ENCODE results near the gene VPS36. TPM values are rescaled to one million over a fixed set of nuclear protein-coding genes. Genes with fewer than 3 reads are reported as not detected.
A peak's percentile ranks its signal among the peaks of the same experiment; 100 is the strongest.

VPS36 gene
- total and polyA plus RNA-seq, 10 of the 15 experiments (the other 5 are each of a cell fraction or from before 2014, with no cell fraction given): 10.3 to 29.0 (median 23.9) TPM

- TF ChIP-seq SIX5 (IDR thresholded peaks at IDR 0.05; ENCODE audit: low read depth, low read length, severe bottlenecking) (no peak), EGR1 (IDR thresholded peaks at IDR 0.05; ENCODE audit: borderline replicate concordance in 1 of 2, low read depth in 2 of 2, low read length in 2 of 2) (peak in 1 of 2 experiments; percentile 7; a peak in 1 of 3 replicates), E4F1 (IDR thresholded peaks at IDR 0.05; ENCODE audit: borderline replicate concordance, partially characterized antibody) (no peak), SRF (IDR thresholded peaks at IDR 0.05; ENCODE audit: low read depth in 2 of 2, low read length in 2 of 2) (no peak), HDGF (IDR thresholded peaks at IDR 0.05) (0 out of 2 replicates have a peak, but pooled peaks have one; percentile 26), MYB (IDR thresholded peaks at IDR 0.05; ENCODE audit: borderline replicate concordance, low read depth, low read length) (no peak), FOXK2 (IDR thresholded peaks at IDR 0.05) (peak; percentile 93), NFYA (IDR thresholded peaks at IDR 0.05; ENCODE audit: borderline replicate concordance, low read depth, low read length) (peak; percentile 6; the same call in 1 of the 2 replicates), PBX3 (IDR thresholded peaks at IDR 0.05; ENCODE audit: insufficient replicate concordance, low read depth, low read length) (no peak), TCF12 (IDR thresholded peaks at IDR 0.05; ENCODE audit: low read depth, low read length) (0 out of 2 replicates have a peak, but pooled peaks have one; percentile 18), BRCA1 (IDR thresholded peaks at IDR 0.05; ENCODE audit: low read depth, low read length) (no peak), SREBF2 (IDR thresholded peaks at IDR 0.05; ENCODE audit: low read length) (no peak), RCOR1 (conservative IDR thresholded peaks at IDR 0.05; ENCODE audit: low read depth, low read length) (no peak), RUNX3 (IDR thresholded peaks at IDR 0.05; ENCODE audit: low read length) (peak; percentile 40; the same call in 1 of the 2 replicates), MLLT1 (IDR thresholded peaks at IDR 0.05) (peak; percentile 88; the same call in 1 of the 2 replicates), MAX (IDR thresholded peaks at IDR 0.05; ENCODE audit: low read depth, low read length) (0 out of 2 replicates have a peak, but pooled peaks have one; percentile 7), SP1 (IDR thresholded peaks at IDR 0.05; ENCODE audit: low read depth, low read length) (peak; percentile 88), RB1 (IDR thresholded peaks at IDR 0.05; ENCODE audit: borderline replicate concordance) (no peak), KAT2A (conservative IDR thresholded peaks at IDR 0.05; ENCODE audit: control insufficient read depth, low read depth, low read length) (no peak), SMC3 (IDR thresholded peaks at IDR 0.05; ENCODE audit: borderline replicate concordance, low read length) (no peak), SMARCA5 (IDR thresholded peaks at IDR 0.05) (peak; percentile 39; the same call in 1 of the 2 replicates)
Observed at GRCh38 chr13:52454820-52455676, 4.6 kb upstream of the VPS36 start, which contains the start of gene CKAP2 (continued).

All from GM12878 (cell line).